Rectal smooth muscle tissue (tissue), 1 donor: ENCODE data around the gene CHEK1.

ENCODE experiments used
- H3K27ac ChIP-seq: one replicate; pipeline ENCODE4 v1.7.0; 2013; ENCODE audit warnings: low read depth, low read length, inconsistent platforms
- H3K27me3 ChIP-seq: one replicate; pipeline ENCODE4 v1.7.0; 2013; ENCODE audit warnings: low read length; ENCODE audit not compliant: control insufficient read depth, insufficient read depth
- H3K36me3 ChIP-seq: one replicate; pipeline ENCODE4 v1.7.0; 2013; ENCODE audit warnings: low read length; ENCODE audit not compliant: control insufficient read depth, insufficient read depth
- H3K4me1 ChIP-seq: one replicate; pipeline ENCODE4 v1.7.0; 2013; ENCODE audit warnings: low read length; ENCODE audit not compliant: control insufficient read depth, insufficient read depth
- H3K4me3 ChIP-seq: one replicate; pipeline ENCODE4 v1.7.0; 2013; ENCODE audit warnings: low read length
- H3K9ac ChIP-seq: one replicate; pipeline ENCODE4 v1.7.0; 2013; ENCODE audit warnings: low read length

CHEK1 gene

GRCh38 chr11:125637840-125638239 lies 12.9 kb downstream of the CHEK1 start:
- Histone ChIP-seq H3K36me3 (peaks cover 2% of the 10 kb centered on the region), H3K9ac (no peak overlapping the region), H3K4me1 (no peaks in the 10 kb centered on the region), H3K4me3 (no peak overlapping the region), H3K27ac (no peak overlapping the region), H3K27me3 (no peaks in the 10 kb centered on the region)

- no peak overlapping the region for H3K4me3 ChIP-seq
- H3K4me1 ChIP-seq = no peaks in the 10 kb centered on the region
- H3K9ac ChIP-seq = no peak overlapping the region
- H3K27me3 ChIP-seq = no peaks in the 10 kb centered on the region
- H3K27ac ChIP-seq = no peak overlapping the region
- H3K36me3 ChIP-seq = peaks cover 1% of the 10 kb centered on the region
These were observed 13.4 kb downstream of the CHEK1 start for GRCh38 chr11:125638315-125638714.

- Histone ChIP-seq H3K27ac (no peak overlapping the region), H3K9ac (no peak overlapping the region), H3K36me3 (no peaks in the 10 kb centered on the region), H3K4me1 (no peaks in the 10 kb centered on the region), H3K27me3 (no peaks in the 10 kb centered on the region), H3K4me3 (no peak overlapping the region)
These were observed 20.9 kb downstream of the CHEK1 start for GRCh38 chr11:125645871-125646270.

- no peak overlapping the region for H3K9ac ChIP-seq
- no peaks in the 10 kb centered on the region for H3K36me3 ChIP-seq
- no peaks in the 10 kb centered on the region for H3K4me1 ChIP-seq
- no peaks in the 10 kb centered on the region for H3K27me3 ChIP-seq
- H3K27ac ChIP-seq = no peak overlapping the region
- H3K4me3 ChIP-seq = no peak overlapping the region
These were observed 24.7 kb downstream of the CHEK1 start for GRCh38 chr11:125649465-125650166.

- H3K9ac ChIP-seq = no peak overlapping the region
- H3K4me3 ChIP-seq = no peak overlapping the region
- no peaks in the 10 kb centered on the region for H3K36me3 ChIP-seq
- no peaks in the 10 kb centered on the region for H3K4me1 ChIP-seq
- H3K27ac ChIP-seq = no peak overlapping the region
- no peaks in the 10 kb centered on the region for H3K27me3 ChIP-seq
These were observed 37.7 kb downstream of the CHEK1 start for GRCh38 chr11:125662689-125663088.

- no peaks in the 10 kb centered on the region for H3K36me3 ChIP-seq
- no peak overlapping the region for H3K27ac ChIP-seq
- no peaks in the 10 kb centered on the region for H3K27me3 ChIP-seq
- no peak overlapping the region for H3K4me3 ChIP-seq
- H3K4me1 ChIP-seq = no peaks in the 10 kb centered on the region
- no peak overlapping the region for H3K9ac ChIP-seq
These were observed 38.9 kb downstream of the CHEK1 start for GRCh38 chr11:125663910-125664309.

- H3K9ac ChIP-seq = no peak overlapping the region
- no peak overlapping the region for H3K4me3 ChIP-seq
- H3K4me1 ChIP-seq = no peaks in the 10 kb centered on the region
- H3K36me3 ChIP-seq = no peaks in the 10 kb centered on the region
- no peak overlapping the region for H3K27ac ChIP-seq
- H3K27me3 ChIP-seq = no peaks in the 10 kb centered on the region
These were observed 42.2 kb downstream of the CHEK1 start for GRCh38 chr11:125667151-125667550.

GRCh38 chr11:125670172-125670571 lies 45.2 kb downstream of the CHEK1 start:
- no peak overlapping the region for H3K9ac ChIP-seq
- no peaks in the 10 kb centered on the region for H3K4me1 ChIP-seq
- H3K27ac ChIP-seq = no peak overlapping the region
- H3K4me3 ChIP-seq = no peak overlapping the region
- H3K27me3 ChIP-seq = no peaks in the 10 kb centered on the region
- H3K36me3 ChIP-seq = no peaks in the 10 kb centered on the region

GRCh38 chr11:125671561-125671960 lies 46.6 kb downstream of the CHEK1 start:
- H3K4me1 ChIP-seq = no peaks in the 10 kb centered on the region
- H3K4me3 ChIP-seq = no peak overlapping the region
- H3K27ac ChIP-seq = no peak overlapping the region
- H3K36me3 ChIP-seq = no peaks in the 10 kb centered on the region
- H3K27me3 ChIP-seq = no peaks in the 10 kb centered on the region
- no peak overlapping the region for H3K9ac ChIP-seq

- Histone ChIP-seq H3K27ac (no peak overlapping the region), H3K9ac (no peak overlapping the region)
These were observed 49.2 kb downstream of the CHEK1 start for GRCh38 chr11:125674210-125674609.

GRCh38 chr11:125675196-125675595 lies 50.2 kb downstream of the CHEK1 start:
- no peak overlapping the region for H3K9ac ChIP-seq
- H3K4me1 ChIP-seq = no peaks in the 10 kb centered on the region
- H3K27ac ChIP-seq = no peak overlapping the region
- H3K36me3 ChIP-seq = no peaks in the 10 kb centered on the region
- H3K27me3 ChIP-seq = no peaks in the 10 kb centered on the region
- H3K4me3 ChIP-seq = no peak overlapping the region

More at GRCh38 chr11:125674210-125674609, 49.2 kb downstream of the CHEK1 start:
- Histone ChIP-seq H3K4me1 (no peaks in the 10 kb centered on the region), H3K36me3 (no peaks in the 10 kb centered on the region), H3K4me3 (no peak overlapping the region), H3K27me3 (no peaks in the 10 kb centered on the region)

GRCh38 chr11:125679397-125679796 lies 54.4 kb downstream of the CHEK1 start:
- H3K4me3 ChIP-seq = no peak overlapping the region
- H3K4me1 ChIP-seq = no peaks in the 10 kb centered on the region
- no peak overlapping the region for H3K27ac ChIP-seq
- H3K36me3 ChIP-seq = no peaks in the 10 kb centered on the region
- no peaks in the 10 kb centered on the region for H3K27me3 ChIP-seq
- no peak overlapping the region for H3K9ac ChIP-seq

GRCh38 chr11:125679837-125680236 lies 54.9 kb downstream of the CHEK1 start:
- Histone ChIP-seq H3K27ac (no peak overlapping the region), H3K4me3 (no peak overlapping the region), H3K36me3 (no peaks in the 10 kb centered on the region), H3K9ac (no peak overlapping the region), H3K4me1 (no peaks in the 10 kb centered on the region), H3K27me3 (no peaks in the 10 kb centered on the region)
